MM.1S (cell line): Measurements from ENCODE around the gene DAB1.

Source experiments
- DNase-seq: peaks from one replicate; pipeline ENCODE4 v3.0.0-alpha.2; 2015
- H2AFZ ChIP-seq: fragments of 300-600 bp; sonication (generic); 2 replicates; pipeline ENCODE4 v1.6.0; 2016; ENCODE audit warnings: antibody characterized with exemption, low read length
- H3F3A ChIP-seq: fragments of 300-600 bp; sonication (generic); 2 replicates; pipeline ENCODE4 v1.6.1; 2016; ENCODE audit warnings: mild to moderate bottlenecking, antibody characterized with exemption, low read length, moderate library complexity, mixed read lengths; ENCODE audit not compliant: insufficient read depth
- H3K27ac ChIP-seq: fragments of 300-600 bp; sonication (generic); 2 replicates; pipeline ENCODE4 v1.5.1; 2016; ENCODE audit warnings: mild to moderate bottlenecking, low read length
- H3K27me3 ChIP-seq: fragments of 300-600 bp; sonication (generic); replicated peaks from 2 replicates; pipeline ENCODE4 v1.6.0; 2016; ENCODE audit warnings: low read length; ENCODE audit not compliant: insufficient read depth
- H3K36me3 ChIP-seq: fragments of 300-600 bp; sonication (generic); replicated peaks from 2 replicates; pipeline ENCODE4 v1.6.1; 2016; ENCODE audit warnings: mild to moderate bottlenecking, low read length, mixed read lengths; ENCODE audit not compliant: insufficient read depth
- H3K4me1 ChIP-seq: fragments of 300-600 bp; sonication (generic); 2 replicates; pipeline ENCODE4 v1.6.1; 2016; ENCODE audit warnings: low read length, mixed read lengths
- H3K4me2 ChIP-seq: fragments of 300-600 bp; sonication (generic); 2 replicates; pipeline ENCODE4 v1.6.0; 2016; ENCODE audit warnings: low read depth, low read length
- H3K4me3 ChIP-seq: fragments of 300-600 bp; sonication (generic); 2 replicates; pipeline ENCODE4 v1.5.1; 2016; ENCODE audit warnings: low read length, mixed read lengths
- H3K79me2 ChIP-seq: fragments of 300-600 bp; sonication (generic); 2 replicates; pipeline ENCODE4 v1.6.1; 2016; ENCODE audit warnings: mixed run types, low read length, mixed read lengths
- H3K9ac ChIP-seq: fragments of 300-600 bp; sonication (generic); 2 replicates; pipeline ENCODE4 v1.6.1; 2016; ENCODE audit warnings: low read length, mixed read lengths
- H3K9me2 ChIP-seq: fragments of 300-600 bp; sonication (generic); replicated peaks from 2 replicates; pipeline ENCODE4 v1.6.1; 2016; ENCODE audit warnings: mild to moderate bottlenecking, low read length, mixed read lengths; ENCODE audit not compliant: insufficient read depth
- H3K9me3 ChIP-seq: fragments of 300-600 bp; sonication (generic); replicated peaks from 2 replicates; pipeline ENCODE4 v1.6.1; 2016; ENCODE audit warnings: mild to moderate bottlenecking, low read length, mixed read lengths; ENCODE audit not compliant: insufficient read depth
- H4K20me1 ChIP-seq: fragments of 300-600 bp; sonication (generic); 2 replicates; pipeline ENCODE4 v1.6.1; 2016; ENCODE audit warnings: mild to moderate bottlenecking, low read length, moderate library complexity, mixed read lengths; ENCODE audit not compliant: insufficient read depth
- CTCF ChIP-seq: fragments of 300-600 bp; sonication (generic); IDR thresholded peaks from 2 replicates; pipeline ENCODE4 v1.5.1; 2016; ENCODE audit warnings: antibody characterized with exemption, low read length, mixed read lengths
- EZH2 ChIP-seq: fragments of 300-600 bp; sonication (generic); optimal IDR thresholded peaks from 2 replicates; pipeline ENCODE3; 2017; ENCODE audit warnings: low read depth, mild to moderate bottlenecking, antibody characterized with exemption, low read length, mixed read lengths
- EZH2phosphoT487 ChIP-seq: fragments of 300-600 bp; sonication (generic); IDR thresholded peaks from 2 replicates; pipeline ENCODE4 v1.6.1; 2018; ENCODE audit warnings: antibody characterized with exemption, low read length

The DAB1 gene

GRCh38 chr1:57072401-57073110 lies 351.3 kb downstream of the DAB1 start:
- Histone ChIP-seq H3K27me3 (no peaks in the 10 kb centered on the region), H3K4me2 (no peak overlapping the region), H3K36me3 (no peaks in the 10 kb centered on the region), H3K4me3 (no peak overlapping the region), H3K9ac (no peak overlapping the region), H3K79me2 (no peaks in the 10 kb centered on the region), H2AFZ (no peak overlapping the region), H3K27ac (no peak overlapping the region), H4K20me1 (no peaks in the 10 kb centered on the region), H3K4me1 (no peaks in the 10 kb centered on the region), H3K9me3 (no peaks in the 10 kb centered on the region), H3K9me2 (no peaks in the 10 kb centered on the region), H3F3A (no peaks in the 10 kb centered on the region)
- DNase-seq, result no peak
- TF ChIP-seq CTCF, result 0 out of 2 replicates have a peak, but pooled peaks have one; percentile 6
- no peak for TF ChIP-seq EZH2
- TF ChIP-seq EZH2phosphoT487, result no peak

DNA sequence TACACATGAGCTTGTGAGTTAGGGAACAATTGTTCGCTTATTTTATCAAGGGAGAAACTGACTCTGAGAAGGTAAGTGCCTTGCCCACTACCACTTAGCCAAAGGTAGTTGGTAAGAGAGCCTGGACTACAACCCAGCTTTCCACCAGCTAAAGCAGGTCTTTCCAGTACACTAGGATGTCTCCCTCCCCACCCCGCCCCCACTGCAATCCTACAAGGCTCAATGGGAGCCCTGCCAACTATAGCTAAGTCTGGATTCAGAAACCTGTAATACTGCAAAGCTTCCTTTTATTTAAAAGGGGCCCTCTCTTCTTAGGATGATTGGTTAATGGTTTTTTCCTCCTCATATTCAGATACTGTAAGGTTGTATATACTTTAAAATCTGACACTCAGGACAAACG lies 356.0 kb downstream of the DAB1 start:
- H3K9ac ChIP-seq, result no peak overlapping the region
- no peak overlapping the region for H2AFZ ChIP-seq
- H3K36me3 ChIP-seq, result no peaks in the 10 kb centered on the region
- H3K9me3 ChIP-seq, result no peaks in the 10 kb centered on the region
- H3K27ac ChIP-seq, result no peak overlapping the region
- H3K27me3 ChIP-seq, result no peaks in the 10 kb centered on the region
- no peak overlapping the region for H3K4me2 ChIP-seq
- H3K4me3 ChIP-seq, result no peak overlapping the region
- H3K79me2 ChIP-seq, result no peaks in the 10 kb centered on the region
- TF ChIP-seq EZH2phosphoT487 (no peak), CTCF (no peak), EZH2 (no peak)
- H3K4me1 ChIP-seq, result no peaks in the 10 kb centered on the region
- no peaks in the 10 kb centered on the region for H3F3A ChIP-seq
- DNase-seq, result no peak
- no peaks in the 10 kb centered on the region for H4K20me1 ChIP-seq
- no peaks in the 10 kb centered on the region for H3K9me2 ChIP-seq

DNA sequence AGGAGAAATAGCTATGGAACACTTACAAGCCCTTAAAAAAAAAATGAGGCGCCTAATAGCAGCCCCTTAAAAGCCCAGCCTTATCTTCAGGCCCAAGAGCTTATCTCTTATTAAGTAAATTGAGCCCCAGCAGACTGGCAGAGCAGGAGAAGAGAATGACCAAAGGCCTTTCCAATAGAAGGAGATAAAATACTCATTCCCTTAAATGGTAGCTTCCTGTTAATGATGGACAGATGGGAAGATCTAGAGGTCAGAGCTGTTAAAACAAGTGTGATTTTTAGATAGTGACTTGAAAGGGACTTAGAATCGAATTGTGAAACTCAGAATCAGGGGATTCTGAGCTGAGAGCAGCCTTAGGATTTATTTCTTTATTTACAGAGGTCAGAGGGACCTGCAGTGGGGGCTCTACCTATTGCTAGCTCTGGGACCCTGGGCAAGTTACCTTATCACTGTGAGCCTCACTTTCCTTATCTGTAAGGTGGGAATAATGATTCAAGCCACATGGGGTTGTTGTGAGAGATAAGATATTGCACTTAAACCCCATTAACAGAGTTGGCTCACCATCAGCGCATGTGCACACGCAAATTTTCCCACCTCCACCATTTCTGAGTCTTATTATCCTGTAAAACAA lies 356.8 kb downstream of the DAB1 start:
- H3K9ac ChIP-seq, result no peak overlapping the region
- no peaks in the 10 kb centered on the region for H3K9me3 ChIP-seq
- H3K4me1 ChIP-seq, result no peaks in the 10 kb centered on the region
- no peaks in the 10 kb centered on the region for H3K9me2 ChIP-seq
- no peaks in the 10 kb centered on the region for H3F3A ChIP-seq
- TF ChIP-seq EZH2phosphoT487 (no peak), CTCF (no peak), EZH2 (no peak)
- no peaks in the 10 kb centered on the region for H3K79me2 ChIP-seq
- H3K36me3 ChIP-seq, result no peaks in the 10 kb centered on the region
- H3K27me3 ChIP-seq, result no peaks in the 10 kb centered on the region
- H3K4me3 ChIP-seq, result no peak overlapping the region
- H3K27ac ChIP-seq, result no peak overlapping the region
- H3K4me2 ChIP-seq, result no peak overlapping the region
- no peaks in the 10 kb centered on the region for H4K20me1 ChIP-seq
- DNase-seq, result no peak
- H2AFZ ChIP-seq, result no peak overlapping the region
